NCI-H1417 (cell line): ENCODE data around the gene SECTM1.
A peak's percentile ranks its signal among the peaks of the same experiment; 100 is the strongest.
"Not testable (repeated sequence)": the region's sequence is repeated elsewhere in the genome, so short reads cannot be mapped to it uniquely, and the experiment has no call there.

ENCODE experiments used
- DNase-seq, 3 experiments: peaks; one replicate each; lab custom pipeline; 2025; lab: John Stamatoyannopoulos, UW

SECTM1 gene

GRCh38 chr17:82333279-82334171, at the start of gene SECTM1:
Gene SECTM1 (minus strand): TSS chr17:82333766. CDS start chr17:82327240, 6,526 bp downstream.
- DNase-seq = peak in 2 of 3 experiments; percentile 55 to 56

- no peak for DNase-seq
Measured at GRCh38 chr17:82382933-82383255, 49.3 kb upstream of the SECTM1 start.

GRCh38 chr17:82382220-82382932, 48.8 kb upstream of the SECTM1 start:
- DNase-seq = not testable (repeated sequence)

GRCh38 chr17:82381703-82382009, 48.1 kb upstream of the SECTM1 start:
- not testable (repeated sequence) for DNase-seq

GRCh38 chr17:82380860-82381702, 47.5 kb upstream of the SECTM1 start:
- DNase-seq = peak in 1 of 3 experiments; percentile 52

- DNase-seq = no peak
Measured at GRCh38 chr17:82378741-82379021, 45.1 kb upstream of the SECTM1 start.

GRCh38 chr17:82377924-82378740, 44.6 kb upstream of the SECTM1 start:
- no peak for DNase-seq

GRCh38 chr17:82377294-82377693, 43.7 kb upstream of the SECTM1 start:
- not testable (repeated sequence) for DNase-seq

- DNase-seq = no peak
Measured at GRCh38 chr17:82376042-82376730, 42.6 kb upstream of the SECTM1 start.

GRCh38 chr17:82375359-82376041, 41.9 kb upstream of the SECTM1 start:
- no peak for DNase-seq

- DNase-seq = no peak
Measured at GRCh38 chr17:82374626-82375331, 41.2 kb upstream of the SECTM1 start.

- no peak for DNase-seq
Measured at GRCh38 chr17:82373731-82374625, 40.4 kb upstream of the SECTM1 start.

- not testable (repeated sequence) for DNase-seq
Measured at GRCh38 chr17:82373072-82373452, 39.5 kb upstream of the SECTM1 start.

GRCh38 chr17:82372249-82373071, 38.9 kb upstream of the SECTM1 start:
- DNase-seq = no peak

GRCh38 chr17:82371333-82372248, 38.0 kb upstream of the SECTM1 start, which contains the start of gene UTS2R:
Gene UTS2R (plus strand): TSS chr17:82371765. CDS start chr17:82374325, 2,560 bp downstream.
- DNase-seq = peak in 2 of 3 experiments; percentile 54 to 67

- no peak for DNase-seq
Measured at GRCh38 chr17:82370471-82371332, 37.1 kb upstream of the SECTM1 start.
